ENCODE data around the gene NDUFAF8. TPM values are rescaled to one million over a fixed set of nuclear protein-coding genes. Genes with fewer than 3 reads are reported as not detected.

Gene NDUFAF8
- total RNA-seq, 2 experiments from 2014 or later: 34.6 to 38.6 TPM

DNA sequence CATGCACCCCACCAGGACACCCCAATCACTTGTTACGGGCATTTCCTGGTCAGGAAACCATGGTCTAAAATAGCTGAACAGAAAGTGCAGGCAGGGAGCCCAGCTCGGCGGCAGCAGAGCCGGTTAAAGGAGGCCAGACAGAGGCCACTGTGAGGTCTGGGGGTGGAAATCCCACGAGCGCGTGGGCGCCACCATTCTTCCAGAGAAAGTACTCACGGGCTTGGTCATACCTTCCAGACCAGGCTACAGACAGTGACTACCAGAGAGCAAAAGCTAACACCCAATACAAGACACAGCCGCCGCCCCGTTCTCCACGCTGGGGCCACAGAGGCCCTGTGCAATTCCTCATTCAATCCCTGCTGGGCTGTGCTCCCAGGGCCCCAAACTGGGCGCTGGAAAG lies 28.2 kb upstream of the NDUFAF8 start:
- Mint-ChIP-seq H3K27me3 (no peaks in the 10 kb centered on the region), H3K36me3 (ENCODE audit: low read depth) (no peaks in the 10 kb centered on the region), H3K9me3 (no peaks in the 10 kb centered on the region), H3K27ac (no peak overlapping the region), H3K4me3 (no peak overlapping the region), H3K4me1 (ENCODE audit: low read depth) (no peaks in the 10 kb centered on the region)
- TF ChIP-seq, protein P1, sequence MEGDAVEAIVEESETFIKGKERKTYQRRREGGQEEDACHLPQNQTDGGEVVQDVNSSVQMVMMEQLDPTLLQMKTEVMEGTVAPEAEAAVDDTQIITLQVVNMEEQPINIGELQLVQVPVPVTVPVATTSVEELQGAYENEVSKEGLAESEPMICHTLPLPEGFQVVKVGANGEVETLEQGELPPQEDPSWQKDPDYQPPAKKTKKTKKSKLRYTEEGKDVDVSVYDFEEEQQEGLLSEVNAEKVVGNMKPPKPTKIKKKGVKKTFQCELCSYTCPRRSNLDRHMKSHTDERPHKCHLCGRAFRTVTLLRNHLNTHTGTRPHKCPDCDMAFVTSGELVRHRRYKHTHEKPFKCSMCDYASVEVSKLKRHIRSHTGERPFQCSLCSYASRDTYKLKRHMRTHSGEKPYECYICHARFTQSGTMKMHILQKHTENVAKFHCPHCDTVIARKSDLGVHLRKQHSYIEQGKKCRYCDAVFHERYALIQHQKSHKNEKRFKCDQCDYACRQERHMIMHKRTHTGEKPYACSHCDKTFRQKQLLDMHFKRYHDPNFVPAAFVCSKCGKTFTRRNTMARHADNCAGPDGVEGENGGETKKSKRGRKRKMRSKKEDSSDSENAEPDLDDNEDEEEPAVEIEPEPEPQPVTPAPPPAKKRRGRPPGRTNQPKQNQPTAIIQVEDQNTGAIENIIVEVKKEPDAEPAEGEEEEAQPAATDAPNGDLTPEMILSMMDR (IDR thresholded peaks at IDR 0.05): no peak
- CTCF ChIA-PET: interaction anchor here (0.7 kb wide), 1 partner anchor 787 kb away, joined by 3 read pairs; no protein-coding TSS in a partner anchor
- H3K9me3 ChIP-seq (ENCODE audit: control insufficient read depth in 1 of 2, insufficient read depth in 1 of 2, low read length in 2 of 2): no peaks in the 10 kb centered on the region
- H3K4me1 ChIP-seq (ENCODE audit: insufficient read depth, low read length): no peaks in the 10 kb centered on the region
- no peak for DNase-seq
- POLR2A ChIA-PET: no interaction called here
- ATAC-seq (ENCODE audit: poor library complexity): no peak
- H3K4me3 ChIP-seq (ENCODE audit: low read length): no peak overlapping the region
- H3K27me3 ChIP-seq (ENCODE audit: control insufficient read depth in 1 of 2, insufficient read depth in 2 of 2, low read length in 2 of 2): no peaks in the 10 kb centered on the region
- intact Hi-C loops (cut with DNase I, micrococcal nuclease): no loop called here
- no peak overlapping the region for H3K27ac ChIP-seq (ENCODE audit: low read depth in 1 of 2, low read length in 2 of 2)
- no peaks in the 10 kb centered on the region for H3K36me3 ChIP-seq (ENCODE audit: insufficient read depth, low read length)

DNA sequence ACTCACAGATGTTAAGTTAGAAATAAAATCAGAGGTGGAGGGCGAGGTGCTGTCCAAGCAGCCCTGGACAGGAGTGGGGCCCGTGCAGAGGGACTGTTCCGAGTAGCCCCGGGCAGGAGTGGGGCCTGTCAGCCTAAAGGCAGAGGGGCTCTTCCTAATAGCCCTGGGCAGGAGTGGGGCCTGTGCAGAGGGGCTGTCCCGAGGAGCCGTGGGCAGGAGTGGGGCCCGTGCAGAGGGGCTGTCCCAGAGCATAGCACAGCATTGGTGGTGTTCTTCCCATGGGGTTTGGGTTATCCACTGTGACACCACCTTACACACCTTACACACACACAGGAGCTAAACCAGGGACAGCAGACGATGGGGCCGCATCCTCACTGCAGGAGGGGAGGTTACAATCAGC lies 26.8 kb upstream of the NDUFAF8 start:
- TF ChIP-seq, protein P1 (IDR thresholded peaks at IDR 0.05): no peak
- Histone ChIP-seq H3K4me1 (ENCODE audit: insufficient read depth, low read length) (no peaks in the 10 kb centered on the region), H3K4me3 (ENCODE audit: low read length) (no peak overlapping the region), H3K9me3 (ENCODE audit: control insufficient read depth in 1 of 2, insufficient read depth in 1 of 2, low read length in 2 of 2) (no peaks in the 10 kb centered on the region), H3K27ac (ENCODE audit: low read depth in 1 of 2, low read length in 2 of 2) (no peak overlapping the region), H3K27me3 (ENCODE audit: control insufficient read depth in 1 of 2, insufficient read depth in 2 of 2, low read length in 2 of 2) (no peaks in the 10 kb centered on the region), H3K36me3 (ENCODE audit: insufficient read depth, low read length) (peaks cover 2% of the 10 kb centered on the region)
- H3K4me1 Mint-ChIP-seq (ENCODE audit: low read depth): no peaks in the 10 kb centered on the region
- ChIA-PET CTCF (no interaction called here), POLR2A (no interaction called here)
- no peaks in the 10 kb centered on the region for H3K9me3 Mint-ChIP-seq
- intact Hi-C loops (cut with DNase I, micrococcal nuclease): no loop called here
- H3K27me3 Mint-ChIP-seq: no peaks in the 10 kb centered on the region
- H3K4me3 Mint-ChIP-seq: no peak overlapping the region
- no peak for ATAC-seq (ENCODE audit: poor library complexity)
- no peaks in the 10 kb centered on the region for H3K36me3 Mint-ChIP-seq (ENCODE audit: low read depth)
- DNase-seq: no peak
- no peak overlapping the region for H3K27ac Mint-ChIP-seq

DNA sequence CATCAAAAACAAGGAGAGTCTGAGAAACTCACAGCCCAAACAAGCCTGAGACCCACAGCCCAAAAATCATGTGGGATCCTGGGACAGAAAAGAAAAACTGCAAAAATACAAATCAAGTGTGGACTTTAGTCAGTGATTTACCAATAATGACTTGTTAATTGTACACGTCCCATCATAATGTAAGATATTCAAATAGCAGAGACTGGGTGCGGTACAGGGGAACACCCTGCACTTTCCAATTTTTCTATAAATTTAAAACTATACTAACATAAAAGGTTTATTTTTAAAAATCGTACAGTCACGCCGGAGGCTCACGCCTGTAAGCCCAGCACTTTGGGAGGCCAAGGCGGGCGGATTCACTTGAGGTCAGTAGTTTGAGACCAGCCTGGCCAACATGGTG lies 25.1 kb upstream of the NDUFAF8 start:
- Histone ChIP-seq H3K27ac (ENCODE audit: low read depth in 1 of 2, low read length in 2 of 2) (no peak overlapping the region), H3K36me3 (ENCODE audit: insufficient read depth, low read length) (peaks cover 2% of the 10 kb centered on the region), H3K27me3 (ENCODE audit: control insufficient read depth in 1 of 2, insufficient read depth in 2 of 2, low read length in 2 of 2) (no peaks in the 10 kb centered on the region), H3K4me3 (ENCODE audit: low read length) (no peak overlapping the region), H3K4me1 (ENCODE audit: insufficient read depth, low read length) (no peaks in the 10 kb centered on the region), H3K9me3 (ENCODE audit: control insufficient read depth in 1 of 2, insufficient read depth in 1 of 2, low read length in 2 of 2) (no peaks in the 10 kb centered on the region)
- POLR2A ChIA-PET: no interaction called here
- no peaks in the 10 kb centered on the region for H3K9me3 Mint-ChIP-seq
- H3K4me1 Mint-ChIP-seq (ENCODE audit: low read depth): no peaks in the 10 kb centered on the region
- TF ChIP-seq, protein P1 (IDR thresholded peaks at IDR 0.05): no peak
- ATAC-seq (ENCODE audit: poor library complexity) (no peak), DNase-seq (no peak)
- H3K36me3 Mint-ChIP-seq (ENCODE audit: low read depth): no peaks in the 10 kb centered on the region
- CTCF ChIA-PET: no interaction called here
- H3K27ac Mint-ChIP-seq: no peak overlapping the region
- H3K4me3 Mint-ChIP-seq: no peak overlapping the region
- intact Hi-C loops (cut with DNase I, micrococcal nuclease): no loop called here
- no peaks in the 10 kb centered on the region for H3K27me3 Mint-ChIP-seq

Data from CD4-positive, alpha-beta T cell (primary cell).